Measurements from ENCODE around the gene RIMS1.

DNA sequence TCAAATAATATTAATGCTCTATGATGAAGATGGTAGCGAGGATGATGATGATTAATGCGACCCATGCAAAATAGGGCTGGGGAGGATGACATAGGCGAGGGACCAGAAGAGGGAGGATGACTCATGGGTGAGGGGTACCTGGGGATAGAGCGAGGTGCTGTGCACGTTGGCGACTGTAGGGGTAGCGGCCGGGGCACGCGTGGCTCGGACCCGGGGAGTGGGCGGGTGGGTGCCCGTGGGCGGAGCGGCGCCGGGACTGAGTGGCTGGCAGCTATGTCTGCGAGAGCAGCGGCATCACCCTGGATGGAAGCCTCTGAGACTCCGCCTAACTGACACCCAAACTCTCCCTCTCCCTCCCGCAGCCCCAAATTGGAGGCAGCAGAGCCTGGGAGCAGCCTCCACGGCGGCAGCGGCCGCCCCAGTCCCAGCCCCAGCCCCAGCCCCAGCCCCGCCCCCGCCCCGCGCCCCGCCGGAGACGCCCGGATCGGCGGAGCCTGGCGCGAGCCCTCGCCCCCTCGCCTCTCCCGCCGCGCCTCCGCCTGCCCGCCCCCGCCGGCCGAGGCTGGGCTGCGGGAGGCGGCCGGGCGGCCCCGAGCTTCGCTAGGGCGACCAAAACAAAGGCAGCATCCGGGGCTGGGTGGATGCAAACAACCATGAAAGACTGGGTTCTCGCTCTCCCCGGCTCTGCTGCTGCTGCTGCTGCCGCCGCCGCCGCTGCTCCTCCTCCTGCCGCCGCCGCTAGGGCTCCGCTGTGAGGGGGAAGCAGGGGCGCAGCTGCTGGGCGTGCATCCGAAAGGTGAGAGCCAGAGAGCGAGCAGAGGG is at the start of gene RIMS1:
- no peak for TF ChIP-seq POLR2A (IDR thresholded peaks at IDR 0.05)
- TF ChIP-seq CTCF (IDR thresholded peaks at IDR 0.05) = no peak
